ENCODE data around the gene C3orf18.

C3orf18 gene

DNA sequence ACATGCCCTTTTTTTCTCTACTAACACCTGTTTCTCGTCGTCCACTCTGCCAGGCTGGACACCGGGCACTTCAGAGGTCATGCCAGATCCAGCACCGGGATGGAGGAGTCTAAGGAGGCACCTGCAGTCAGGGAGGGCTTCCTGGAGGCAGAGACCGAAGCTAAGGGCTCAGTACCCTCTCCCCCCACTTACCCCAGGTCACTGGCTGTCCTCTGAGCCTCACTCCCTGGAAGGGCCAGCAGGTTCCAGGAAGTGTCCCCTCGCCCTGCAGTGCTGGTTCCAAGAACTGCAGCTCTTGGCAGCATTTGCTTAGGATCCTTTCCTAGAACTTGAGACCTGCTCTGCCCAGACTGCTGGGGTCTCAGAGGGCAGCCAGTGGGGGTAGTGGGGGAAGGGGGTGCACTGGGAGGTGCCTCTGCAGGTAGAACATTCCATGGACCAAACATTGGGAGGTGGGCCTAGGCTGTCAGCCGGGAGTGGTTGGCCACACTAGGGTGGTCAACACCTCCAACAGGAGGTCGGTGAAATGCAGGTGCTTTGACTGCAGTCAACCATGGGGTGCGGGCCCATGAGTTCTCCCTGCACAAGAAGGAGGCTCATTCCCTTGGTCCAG is 32.7 kb upstream of the C3orf18 start:
- no peak overlapping the region for H3K27ac ChIP-seq

DNA sequence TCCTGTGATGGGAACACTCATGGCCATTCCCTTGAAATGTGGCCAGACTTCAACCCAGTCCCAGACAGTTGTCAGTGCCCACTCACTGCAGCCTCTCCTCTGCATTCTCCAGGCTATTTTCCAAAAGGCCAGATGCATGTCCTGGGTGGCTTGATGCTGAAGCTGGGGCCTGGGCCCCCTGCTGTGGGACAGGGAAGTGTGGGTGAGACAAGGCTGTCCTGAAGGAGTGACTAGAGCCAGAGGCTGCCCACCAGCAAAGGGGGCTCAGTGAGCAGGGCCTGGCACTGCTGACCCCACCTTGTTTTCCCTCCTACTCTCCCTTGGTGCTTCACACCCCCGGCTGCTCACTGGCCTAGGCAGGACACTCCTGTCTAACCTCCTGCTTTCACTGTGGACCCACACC is 32.2 kb upstream of the C3orf18 start:
- no peak overlapping the region for H3K9ac ChIP-seq
- no peaks in the 10 kb centered on the region for H3K36me3 ChIP-seq (ENCODE audit: insufficient read depth)
- no peak for TF ChIP-seq CTCF (conservative IDR thresholded peaks at IDR 0.05; ENCODE audit: low read depth, low read length)
- no peak overlapping the region for H2AFZ ChIP-seq (ENCODE audit: low read depth)
- no peaks in the 10 kb centered on the region for H3K79me2 ChIP-seq (ENCODE audit: insufficient read depth, low read depth)
- H3K27ac ChIP-seq, result no peak overlapping the region
- H3K4me3 ChIP-seq (IDR thresholded peaks at IDR 0.05; ENCODE audit: insufficient read depth, low read depth, low read length), result no peak overlapping the region
- no peak overlapping the region for H3K4me2 ChIP-seq
- H4K20me1 ChIP-seq (ENCODE audit: insufficient read depth), result no peaks in the 10 kb centered on the region
- H3K27me3 ChIP-seq (ENCODE audit: insufficient read depth, low read depth), result no peaks in the 10 kb centered on the region
- H3K4me1 ChIP-seq (ENCODE audit: low read depth, poor library complexity, severe bottlenecking), result no peaks in the 10 kb centered on the region

More for the DNA sequence above, 32.7 kb upstream of the C3orf18 start:
- Histone ChIP-seq H3K79me2 (ENCODE audit: insufficient read depth, low read depth) (no peaks in the 10 kb centered on the region), H4K20me1 (ENCODE audit: insufficient read depth) (no peaks in the 10 kb centered on the region), H3K4me3 (IDR thresholded peaks at IDR 0.05; ENCODE audit: insufficient read depth, low read depth, low read length) (no peak overlapping the region), H3K9ac (no peak overlapping the region), H2AFZ (ENCODE audit: low read depth) (no peak overlapping the region), H3K27me3 (ENCODE audit: insufficient read depth, low read depth) (no peaks in the 10 kb centered on the region), H3K4me2 (no peak overlapping the region), H3K36me3 (ENCODE audit: insufficient read depth) (no peaks in the 10 kb centered on the region), H3K4me1 (ENCODE audit: low read depth, poor library complexity, severe bottlenecking) (no peaks in the 10 kb centered on the region)
- no peak for TF ChIP-seq CTCF (conservative IDR thresholded peaks at IDR 0.05; ENCODE audit: low read depth, low read length)

GRCh38 chr3:50599115-50599715 is 31.7 kb upstream of the C3orf18 start:
- no peak overlapping the region for H2AFZ ChIP-seq (ENCODE audit: low read depth)

GRCh38 chr3:50594253-50594785 is 26.8 kb upstream of the C3orf18 start:
- Histone ChIP-seq H4K20me1 (ENCODE audit: insufficient read depth) (no peaks in the 10 kb centered on the region), H3K79me2 (ENCODE audit: insufficient read depth, low read depth) (no peaks in the 10 kb centered on the region), H3K4me1 (ENCODE audit: low read depth, poor library complexity, severe bottlenecking) (no peaks in the 10 kb centered on the region), H3K9ac (no peak overlapping the region), H3K4me2 (no peak overlapping the region), H3K36me3 (ENCODE audit: insufficient read depth) (no peaks in the 10 kb centered on the region), H3K27me3 (ENCODE audit: insufficient read depth, low read depth) (no peaks in the 10 kb centered on the region), H3K27ac (no peak overlapping the region), H3K4me3 (IDR thresholded peaks at IDR 0.05; ENCODE audit: insufficient read depth, low read depth, low read length) (no peak overlapping the region), H2AFZ (ENCODE audit: low read depth) (no peak overlapping the region)
- no peak for TF ChIP-seq CTCF (conservative IDR thresholded peaks at IDR 0.05; ENCODE audit: low read depth, low read length)

More at GRCh38 chr3:50599115-50599715, 31.7 kb upstream of the C3orf18 start:
- no peak overlapping the region for H3K27ac ChIP-seq
- no peak overlapping the region for H3K9ac ChIP-seq
- H3K4me1 ChIP-seq (ENCODE audit: low read depth, poor library complexity, severe bottlenecking), result no peaks in the 10 kb centered on the region
- H3K4me3 ChIP-seq (IDR thresholded peaks at IDR 0.05; ENCODE audit: insufficient read depth, low read depth, low read length), result no peak overlapping the region
- H3K4me2 ChIP-seq, result no peak overlapping the region
- no peaks in the 10 kb centered on the region for H3K79me2 ChIP-seq (ENCODE audit: insufficient read depth, low read depth)
- TF ChIP-seq CTCF (conservative IDR thresholded peaks at IDR 0.05; ENCODE audit: low read depth, low read length), result no peak
- H3K27me3 ChIP-seq (ENCODE audit: insufficient read depth, low read depth), result no peaks in the 10 kb centered on the region
- no peaks in the 10 kb centered on the region for H4K20me1 ChIP-seq (ENCODE audit: insufficient read depth)
- no peaks in the 10 kb centered on the region for H3K36me3 ChIP-seq (ENCODE audit: insufficient read depth)

All from KMS-11 (cell line).